CD4-positive, alpha-beta T cell treated with Interleukin-15 for 1 hour (primary cell): ENCODE data around the gene HAPSTR1.

Experiments used
- DNase-seq: peaks from one replicate; pipeline ENCODE4 v3.0.0-alpha.2; 2020

Gene HAPSTR1

GRCh38 chr16:9124444-9124843, 33.0 kb downstream of the HAPSTR1 start:
- no peak for DNase-seq

DNA sequence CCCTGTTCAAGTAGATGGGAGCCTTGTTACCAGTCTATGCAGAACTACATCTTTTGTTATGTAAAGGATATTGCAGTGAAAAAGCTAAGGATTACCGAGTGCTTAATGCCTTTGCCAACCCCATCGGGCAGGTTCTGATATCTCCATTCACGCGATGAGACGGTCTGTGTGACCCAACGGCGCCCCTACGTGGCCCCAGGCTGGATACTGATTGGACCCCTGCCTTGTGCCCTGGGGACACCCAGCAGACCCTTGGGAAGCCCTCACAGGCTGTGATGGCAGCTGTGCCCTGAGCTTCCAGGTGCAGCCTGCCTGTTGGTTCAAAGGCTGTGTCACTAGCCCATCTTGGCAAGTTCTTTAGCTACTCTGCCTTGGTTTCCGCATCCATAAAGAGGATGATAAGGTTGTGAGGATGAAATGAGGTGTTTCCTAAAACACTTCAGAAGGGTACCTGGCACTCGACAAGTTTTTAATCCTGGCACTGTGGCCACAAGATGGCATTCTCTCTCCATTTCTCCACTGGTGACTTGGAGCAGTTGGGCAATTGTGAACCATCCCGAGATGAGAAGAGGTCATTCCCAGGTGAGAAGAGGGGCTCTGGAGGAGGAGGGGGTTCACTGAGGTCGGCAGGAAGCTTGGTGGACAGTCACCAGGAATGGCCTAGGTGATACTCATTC, 33.6 kb downstream of the HAPSTR1 start:
- DNase-seq = no peak

- DNase-seq = peak; percentile 39
These were observed 34.4 kb downstream of the HAPSTR1 start for GRCh38 chr16:9125658-9126505.

- no peak for DNase-seq
These were observed 35.2 kb downstream of the HAPSTR1 start for GRCh38 chr16:9126609-9127008.

GRCh38 chr16:9128346-9129342, 37.2 kb downstream of the HAPSTR1 start:
- DNase-seq = no peak

DNA sequence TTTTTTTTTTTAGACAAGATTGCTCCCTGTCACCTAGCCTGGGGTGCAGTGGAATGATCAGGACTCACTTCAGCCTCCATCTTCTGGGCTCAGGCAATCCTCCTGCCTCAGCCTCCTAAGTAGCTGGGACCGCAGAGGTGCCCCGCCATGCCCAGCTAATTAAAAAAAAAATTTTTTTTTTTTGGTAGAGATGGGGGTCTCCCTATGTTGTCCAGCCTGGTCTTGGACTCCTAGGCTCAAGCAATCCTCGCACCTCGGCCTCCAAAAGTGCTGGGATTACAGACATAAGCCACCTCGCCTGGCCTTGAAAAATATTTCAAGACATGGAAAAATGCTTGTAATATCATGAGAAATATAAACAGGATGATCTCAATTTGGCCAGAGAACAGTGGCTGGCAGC, 42.9 kb downstream of the HAPSTR1 start:
- DNase-seq = no peak

GRCh38 chr16:9134739-9135138, 43.3 kb downstream of the HAPSTR1 start:
- DNase-seq = peak; percentile 63

DNA sequence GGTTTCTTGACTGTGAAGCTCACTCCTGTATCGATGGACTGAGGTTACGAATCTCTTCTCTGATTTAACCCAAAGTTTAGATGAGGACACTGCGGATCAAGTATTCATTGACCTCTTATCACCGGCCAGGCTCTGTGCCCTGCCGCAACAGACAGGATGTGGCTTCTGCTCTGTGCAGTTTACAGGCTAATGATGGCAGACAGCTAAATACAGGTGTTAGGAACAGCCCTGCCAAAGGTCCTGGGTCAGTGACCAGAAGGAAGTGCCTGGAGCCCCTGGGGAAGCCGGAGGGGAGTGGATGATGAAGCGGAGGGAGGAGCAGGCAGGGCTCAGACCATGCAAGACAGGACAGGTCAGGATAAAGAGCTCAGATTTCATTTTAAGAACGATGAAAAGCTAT, 44.4 kb downstream of the HAPSTR1 start:
- no peak for DNase-seq

DNA sequence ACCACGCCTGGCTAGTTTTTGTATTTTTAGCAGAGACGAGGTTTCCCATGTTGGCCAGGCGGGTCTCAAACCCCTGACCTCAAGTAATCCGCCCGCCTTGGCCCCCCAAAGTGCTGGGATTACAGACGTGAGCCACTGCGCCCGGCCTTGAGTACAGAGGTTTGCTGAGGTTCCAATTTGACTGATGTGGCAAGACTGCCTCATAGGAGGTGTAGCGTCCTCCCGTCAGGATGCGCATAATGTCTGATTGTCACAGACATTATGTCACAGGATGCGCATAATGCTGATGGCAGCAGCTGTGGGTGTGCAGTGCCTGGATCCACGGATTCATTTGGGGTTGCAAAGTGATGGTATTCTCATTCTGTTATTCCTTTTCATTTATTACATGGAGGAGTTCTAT, 45.2 kb downstream of the HAPSTR1 start:
- no peak for DNase-seq

GRCh38 chr16:9138021-9138680, 46.7 kb downstream of the HAPSTR1 start:
- no peak for DNase-seq

GRCh38 chr16:9138731-9139501, 47.5 kb downstream of the HAPSTR1 start:
- peak; percentile 67 for DNase-seq

- no peak for DNase-seq
These were observed 48.5 kb downstream of the HAPSTR1 start for GRCh38 chr16:9139965-9140364.
